Nucleus accumbens (tissue), 56 donors: ENCODE data around the gene SRRD.

Source experiments
- DNase-seq, 56 donors: peaks; one replicate each; lab custom pipeline; 2025; lab: John Stamatoyannopoulos, UW

SRRD gene

GRCh38 chr22:26542831-26543230 is 59.2 kb downstream of the SRRD start:
- DNase-seq: peak in 1 of 56 donors; percentile 6
